ENCODE results near the gene EBI3.

GRCh38 chr19:4241824-4242430 lies 12.6 kb downstream of the EBI3 start:
- TF ChIP-seq RCOR1 (IDR thresholded peaks at IDR 0.05; ENCODE audit: low read length) (no peak), SMC3 (IDR thresholded peaks at IDR 0.05; ENCODE audit: low read depth, low read length) (no peak), EP300 (IDR thresholded peaks at IDR 0.05; ENCODE audit: borderline replicate concordance in 1 of 2, low read depth in 1 of 2, low read length in 1 of 2) (no peak), CTCF (IDR thresholded peaks at IDR 0.05) (no peak), POLR2AphosphoS5 (IDR thresholded peaks at IDR 0.05; ENCODE audit: low read depth, low read length) (no peak), GATA2 (CRISPR knock-in tag; IDR thresholded peaks at IDR 0.05) (no peak), RFX5 (IDR thresholded peaks at IDR 0.05; ENCODE audit: low read length) (no peak), GABPA (IDR thresholded peaks at IDR 0.05; ENCODE audit: low read depth) (no peak), RAD21 (IDR thresholded peaks at IDR 0.05; ENCODE audit: low read length) (no peak)
- TF ChIP-seq, protein P1, sequence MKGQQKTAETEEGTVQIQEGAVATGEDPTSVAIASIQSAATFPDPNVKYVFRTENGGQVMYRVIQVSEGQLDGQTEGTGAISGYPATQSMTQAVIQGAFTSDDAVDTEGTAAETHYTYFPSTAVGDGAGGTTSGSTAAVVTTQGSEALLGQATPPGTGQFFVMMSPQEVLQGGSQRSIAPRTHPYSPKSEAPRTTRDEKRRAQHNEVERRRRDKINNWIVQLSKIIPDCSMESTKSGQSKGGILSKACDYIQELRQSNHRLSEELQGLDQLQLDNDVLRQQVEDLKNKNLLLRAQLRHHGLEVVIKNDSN (IDR thresholded peaks at IDR 0.05; ENCODE audit: borderline replicate concordance, low read depth), result no peak

Data from SK-N-SH (cell line).